IMR-90 (cell line): Measurements from ENCODE around the gene CFAP91. TPM values are rescaled to one million over a fixed set of nuclear protein-coding genes. Genes with fewer than 3 reads are reported as not detected.

ENCODE experiments used
- ATAC-seq: fragments of 200-7000 bp; cut with Tn5 transposase; 2 replicates; pipeline ENCODE4 v1.9.1; 2020; ENCODE audit warnings: low read depth, mild to moderate bottlenecking, moderate library complexity
- BruUV-seq: library from RNA; stranded (reverse); fragments of 400-500 nt; replicated peaks from 2 replicates; lab custom pipeline; 2021; lab: Mats Ljungman, UMichigan
- CTCF ChIA-PET: fragments of 300-600 bp; formaldehyde crosslinking; extraction: SDS; loops from one replicate; lab custom pipeline; 2021; ENCODE audit warnings: antibody characterized with exemption; lab: Yijun Ruan, JAX
- POLR2A ChIA-PET: fragments of 300-600 bp; sonication (Branson Sonifier 250); formaldehyde crosslinking; loops from one replicate; lab custom pipeline; 2022; ENCODE audit warnings: antibody characterized with exemption; ENCODE audit not compliant: unreplicated experiment; lab: Charles Lee
- DNase-seq: peaks from one replicate; pipeline ENCODE4 v3.0.0; 2013
- H2AFZ ChIP-seq: replicated peaks from 2 replicates; pipeline ENCODE3; 2013; ENCODE audit warnings: low read length, mild to moderate bottlenecking; ENCODE audit not compliant: poor library complexity
- H2AK5ac ChIP-seq: 2 replicates; pipeline ENCODE4 v1.6.1; 2013; ENCODE audit warnings: low read depth, low read length, inconsistent platforms
- H2AK9ac ChIP-seq: replicated peaks from 2 replicates; pipeline ENCODE3; 2013; ENCODE audit warnings: mild to moderate bottlenecking, low read depth, low read length, moderate library complexity; ENCODE audit not compliant: poor library complexity
- H2BK120ac ChIP-seq: 2 replicates; pipeline ENCODE4 v1.6.1; 2013; ENCODE audit warnings: low read depth, low read length, inconsistent platforms
- H2BK15ac ChIP-seq: 3 replicates; pipeline ENCODE4 v1.6.1; 2013; ENCODE audit warnings: low read depth, low read length, inconsistent platforms
- H2BK20ac ChIP-seq: 2 replicates; pipeline ENCODE4 v1.6.1; 2013; ENCODE audit warnings: low read depth, mild to moderate bottlenecking, inconsistent platforms, low read length, moderate library complexity
- H2BK5ac ChIP-seq: 2 replicates; pipeline ENCODE4 v1.6.1; 2013; ENCODE audit warnings: mild to moderate bottlenecking, low read depth, low read length, inconsistent platforms; ENCODE audit not compliant: poor library complexity, severe bottlenecking
- H3K14ac ChIP-seq: replicated peaks from 2 replicates; pipeline ENCODE4 v1.6.1; 2013; ENCODE audit warnings: low read depth, low read length, inconsistent platforms
- H3K18ac ChIP-seq: 2 replicates; pipeline ENCODE4 v1.6.1; 2013; ENCODE audit warnings: low read depth, low read length, control low read depth
- H3K23ac ChIP-seq: 2 replicates; pipeline ENCODE4 v1.6.1; 2013; ENCODE audit warnings: low read depth, low read length, inconsistent platforms
- H3K27ac ChIP-seq: 2 replicates; pipeline ENCODE4 v1.5.1; 2013; ENCODE audit warnings: mild to moderate bottlenecking, control low read depth, low read length; ENCODE audit not compliant: insufficient read depth
- H3K27me3 ChIP-seq: 2 replicates; pipeline ENCODE4 v1.6.1; 2013; ENCODE audit warnings: low read length; ENCODE audit not compliant: control insufficient read depth, insufficient read depth
- H3K36me3 ChIP-seq: 2 replicates; pipeline ENCODE4 v1.6.1; 2013; ENCODE audit warnings: low read length, mixed read lengths; ENCODE audit not compliant: control insufficient read depth, insufficient read depth
- H3K4ac ChIP-seq: 2 replicates; pipeline ENCODE4 v1.6.1; 2013; ENCODE audit warnings: low read depth, low read length, inconsistent platforms
- H3K4me1 ChIP-seq: 2 replicates; pipeline ENCODE4 v1.6.1; 2013; ENCODE audit warnings: low read length, mixed read lengths; ENCODE audit not compliant: control insufficient read depth, insufficient read depth
- H3K4me2 ChIP-seq: 2 replicates; pipeline ENCODE4 v1.6.1; 2013; ENCODE audit warnings: low read depth, mild to moderate bottlenecking, control low read depth, low read length, moderate library complexity
- H3K4me3 ChIP-seq: 2 replicates; pipeline ENCODE4 v1.5.1; 2013; ENCODE audit warnings: low read depth, mild to moderate bottlenecking, control low read depth, low read length, moderate library complexity; ENCODE audit not compliant: insufficient read depth
- H3K56ac ChIP-seq: 2 replicates; pipeline ENCODE4 v1.6.1; 2013; ENCODE audit warnings: low read length, inconsistent platforms; ENCODE audit not compliant: insufficient read depth; ENCODE audit errors: extremely low read depth
- H3K79me1 ChIP-seq, 2 experiments: 2 replicates each; pipeline ENCODE4 v1.6.1; 2013; ENCODE audit warnings: low read length in 2 of 2, inconsistent platforms in 1 of 2, low read depth in 1 of 2
- H3K9ac ChIP-seq: 2 replicates; pipeline ENCODE4 v1.6.1; 2013; ENCODE audit warnings: low read depth, low read length, control low read depth
- H3K9me1 ChIP-seq: 2 replicates; pipeline ENCODE4 v1.6.1; 2013; ENCODE audit warnings: low read length, inconsistent platforms; ENCODE audit not compliant: insufficient read depth
- H3K9me3 ChIP-seq: 2 replicates; pipeline ENCODE4 v1.6.1; 2013; ENCODE audit warnings: low read length; ENCODE audit not compliant: control insufficient read depth, insufficient read depth
- H4K20me1 ChIP-seq: 2 replicates; pipeline ENCODE4 v1.6.1; 2013; ENCODE audit warnings: low read length, inconsistent platforms; ENCODE audit not compliant: insufficient read depth
- H4K5ac ChIP-seq: 2 replicates; pipeline ENCODE4 v1.6.1; 2013; ENCODE audit warnings: mild to moderate bottlenecking, low read depth, low read length, control low read depth
- H4K8ac ChIP-seq, 2 experiments: 2 replicates each; pipeline ENCODE4 v1.6.1; 2013; ENCODE audit warnings: low read depth in 2 of 2, low read length in 2 of 2, control low read depth in 1 of 2, inconsistent platforms in 1 of 2
- H4K91ac ChIP-seq: 2 replicates; pipeline ENCODE4 v1.6.1; 2013; ENCODE audit warnings: low read depth, low read length, inconsistent platforms; ENCODE audit not compliant: insufficient read depth
- BHLHE40 ChIP-seq: fragments of 150-350 bp; IDR thresholded peaks from 2 replicates; pipeline ENCODE4 v1.6.1; 2016; ENCODE audit warnings: mild to moderate bottlenecking, low read depth, low read length
- CEBPB ChIP-seq: IDR thresholded peaks from 2 replicates; pipeline ENCODE4 v1.6.1; 2012; ENCODE audit warnings: low read depth, low read length, improper control_type of control experiment
- CHD1 ChIP-seq: IDR thresholded peaks from 2 replicates; pipeline ENCODE4 v1.6.1; 2012; ENCODE audit warnings: low read depth, low read length, improper control_type of control experiment
- ELK1 ChIP-seq: fragments of 150-350 bp; IDR thresholded peaks from 2 replicates; pipeline ENCODE4 v1.6.1; 2016; ENCODE audit warnings: low read depth, mild to moderate bottlenecking, low read length, moderate library complexity, borderline replicate concordance
- FOS ChIP-seq: fragments of 150-350 bp; IDR thresholded peaks from 2 replicates; pipeline ENCODE4 v1.6.1; 2016; ENCODE audit warnings: low read depth, low read length
- MXI1 ChIP-seq: IDR thresholded peaks from 2 replicates; pipeline ENCODE4 v1.6.1; 2012; ENCODE audit warnings: low read depth, mild to moderate bottlenecking, low read length, moderate library complexity, borderline replicate concordance
- NFE2L2 ChIP-seq: fragments of 150-350 bp; IDR thresholded peaks from 2 replicates; pipeline ENCODE4 v1.6.1; 2016; ENCODE audit warnings: low read depth, mild to moderate bottlenecking, low read length
- POLR2A ChIP-seq: IDR thresholded peaks from 2 replicates; pipeline ENCODE4 v1.6.1; 2012; ENCODE audit warnings: mild to moderate bottlenecking, low read depth, low read length
- RAD21 ChIP-seq: IDR thresholded peaks from 2 replicates; pipeline ENCODE4 v1.6.1; 2012; ENCODE audit warnings: low read length, improper control_type of control experiment
- RFX5 ChIP-seq: IDR thresholded peaks from 2 replicates; pipeline ENCODE4 v1.8.0; 2012; ENCODE audit warnings: low read depth, mild to moderate bottlenecking, low read length, moderate library complexity
- SMC3 ChIP-seq: fragments of 150-350 bp; IDR thresholded peaks from 2 replicates; pipeline ENCODE4 v1.6.1; 2016; ENCODE audit warnings: low read depth, mild to moderate bottlenecking, antibody characterized with exemption, low read length, moderate library complexity
- WGBS, 2 experiments: methylation state at CpG; one replicate each; pipeline versions ENCODE4 v1.1.5 to v1.1.7; 2013; ENCODE audit warnings: missing lambda C conversion rate in 2 of 2; ENCODE audit not compliant: insufficient read length in 1 of 2; ENCODE audit errors: extremely low coverage in 2 of 2; 5-methylcytosine and 5-hydroxymethylcytosine counted together
- dilution Hi-C: fragments of 300-500 bp; cut with HindIII; formaldehyde crosslinking; loops from one replicate; pipeline ENCODE4 v1.14.3; 2018; ENCODE audit warnings: low sequenced_read_pairs; ENCODE audit not compliant: unreplicated experiment
- in situ Hi-C: fragments of 300-500 bp; cut with MboI; formaldehyde crosslinking; loops from 3 replicates; pipeline ENCODE4 v1.14.3; 2019; ENCODE audit warnings: low sequenced_read_pairs, inconsistent platforms, mixed read lengths
- intact Hi-C: fragments of 100-400 bp; cut with micrococcal nuclease; formaldehyde crosslinking; loops from 2 replicates; pipeline ENCODE4 v1.10.0; 2022
- polyA plus RNA-seq, 3 experiments: library from polyadenylated mRNA; depleted of rRNA; stranded (reverse); fragments of >200 nt; gene quantifications; 2 replicates each; pipeline ENCODE4 v1.2.3, GENCODE V29; 2012; ENCODE audit warnings: low replicate concordance in 1 of 3
- total RNA-seq: library from RNA; depleted of rRNA; stranded (reverse); fragments of >200 nt; gene quantifications from 2 replicates; pipeline ENCODE4 v1.2.3, GENCODE V29; 2012
- TF ChIP-seq, protein P1 (sequence below): conservative IDR thresholded peaks from 2 replicates; pipeline ENCODE4 v1.5.1; 2012; ENCODE audit warnings: mild to moderate bottlenecking, low read depth, low read length, improper control_type of control experiment
- TF ChIP-seq, protein P2 (sequence below): fragments of 150-350 bp; IDR thresholded peaks from 2 replicates; pipeline ENCODE4 v1.6.1; 2017; ENCODE audit warnings: mild to moderate bottlenecking, antibody characterized with exemption, low read length, low read depth

CFAP91 gene
- total and polyA plus RNA-seq, 2 of the 4 experiments (the other 2 are of a cell fraction), result not detected

- WGBS, 2 experiments, result no CpG with 5 or more reads among the region's 5 CpGs
- no peaks in the 10 kb centered on the region for H3K9me3 ChIP-seq
- CTCF ChIA-PET, result no interaction called here
Observed at GRCh38 chr3:119697394-119697793, 5.4 kb upstream of the CFAP91 start.

More at GRCh38 chr3:119697394-119697793, 5.4 kb upstream of the CFAP91 start:
- Histone ChIP-seq H4K8ac (no peak overlapping the region), H4K91ac (no peak overlapping the region), H3K56ac (no peak overlapping the region), H3K9ac (no peak overlapping the region), H3K4me3 (no peak overlapping the region), H2AFZ (no peak overlapping the region), H2AK5ac (no peak overlapping the region), H3K79me1 (no peaks in the 10 kb centered on the region), H2AK9ac (no peak overlapping the region), H3K18ac (no peak overlapping the region), H2BK15ac (no peak overlapping the region), H3K23ac (no peak overlapping the region), H2BK120ac (no peak overlapping the region), H2BK20ac (no peak overlapping the region), H3K4me2 (no peak overlapping the region), H3K4ac (no peak overlapping the region), H3K36me3 (no peaks in the 10 kb centered on the region), H3K27ac (no peak overlapping the region), H3K9me1 (no peaks in the 10 kb centered on the region), H3K4me1 (no peaks in the 10 kb centered on the region), H3K27me3 (no peaks in the 10 kb centered on the region; the same call in 1 of the 2 replicates), H3K14ac (no peak overlapping the region), H2BK5ac (no peak overlapping the region), H4K20me1 (no peaks in the 10 kb centered on the region), H4K5ac (no peak overlapping the region)
- dilution Hi-C loops (no loop called here), in situ Hi-C loops (loop anchor here (25.0 kb wide), 4 partner anchors 185 to 810 kb away; partner anchors contain the start of genes ARHGAP31 and TEX55), intact Hi-C loops (no loop called here)
- no TSS peak for BruUV-seq
- DNase-seq (no peak), ATAC-seq (no peak)
- POLR2A ChIA-PET, result no interaction called here
- TF ChIP-seq, protein P1, sequence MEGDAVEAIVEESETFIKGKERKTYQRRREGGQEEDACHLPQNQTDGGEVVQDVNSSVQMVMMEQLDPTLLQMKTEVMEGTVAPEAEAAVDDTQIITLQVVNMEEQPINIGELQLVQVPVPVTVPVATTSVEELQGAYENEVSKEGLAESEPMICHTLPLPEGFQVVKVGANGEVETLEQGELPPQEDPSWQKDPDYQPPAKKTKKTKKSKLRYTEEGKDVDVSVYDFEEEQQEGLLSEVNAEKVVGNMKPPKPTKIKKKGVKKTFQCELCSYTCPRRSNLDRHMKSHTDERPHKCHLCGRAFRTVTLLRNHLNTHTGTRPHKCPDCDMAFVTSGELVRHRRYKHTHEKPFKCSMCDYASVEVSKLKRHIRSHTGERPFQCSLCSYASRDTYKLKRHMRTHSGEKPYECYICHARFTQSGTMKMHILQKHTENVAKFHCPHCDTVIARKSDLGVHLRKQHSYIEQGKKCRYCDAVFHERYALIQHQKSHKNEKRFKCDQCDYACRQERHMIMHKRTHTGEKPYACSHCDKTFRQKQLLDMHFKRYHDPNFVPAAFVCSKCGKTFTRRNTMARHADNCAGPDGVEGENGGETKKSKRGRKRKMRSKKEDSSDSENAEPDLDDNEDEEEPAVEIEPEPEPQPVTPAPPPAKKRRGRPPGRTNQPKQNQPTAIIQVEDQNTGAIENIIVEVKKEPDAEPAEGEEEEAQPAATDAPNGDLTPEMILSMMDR, result no peak
- TF ChIP-seq RAD21, result no peak
- TF ChIP-seq, protein P2, sequence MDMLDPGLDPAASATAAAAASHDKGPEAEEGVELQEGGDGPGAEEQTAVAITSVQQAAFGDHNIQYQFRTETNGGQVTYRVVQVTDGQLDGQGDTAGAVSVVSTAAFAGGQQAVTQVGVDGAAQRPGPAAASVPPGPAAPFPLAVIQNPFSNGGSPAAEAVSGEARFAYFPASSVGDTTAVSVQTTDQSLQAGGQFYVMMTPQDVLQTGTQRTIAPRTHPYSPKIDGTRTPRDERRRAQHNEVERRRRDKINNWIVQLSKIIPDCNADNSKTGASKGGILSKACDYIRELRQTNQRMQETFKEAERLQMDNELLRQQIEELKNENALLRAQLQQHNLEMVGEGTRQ, result no peak
- no peak for TF ChIP-seq ELK1
- TF ChIP-seq CHD1, result no peak
- TF ChIP-seq MXI1, result no peak
- no peak for TF ChIP-seq CEBPB
- no peak for TF ChIP-seq SMC3
- TF ChIP-seq RFX5, result no peak
- no peak for TF ChIP-seq NFE2L2
- no peak for TF ChIP-seq POLR2A
- TF ChIP-seq FOS, result no peak
- no peak for TF ChIP-seq BHLHE40
